Lower leg skin (tissue), 4 donors: ENCODE results near the gene TMC8. TPM values are rescaled to one million over a fixed set of nuclear protein-coding genes. Genes with fewer than 3 reads are reported as not detected.
A peak's percentile ranks its signal among the peaks of the same experiment; 100 is the strongest.

Source experiments
- DNase-seq, 2 donors: peaks; one replicate each; pipeline ENCODE4 v3.0.0-alpha.2; 2019; ENCODE audit warnings: low spot score in 2 of 2
- H3K4me3 ChIP-seq: fragments of 200-600 bp; sonication (generic); 2 replicates; pipeline ENCODE4 v1.5.1; 2017; ENCODE audit warnings: mild to moderate bottlenecking, low read depth; ENCODE audit not compliant: poor library complexity, severe bottlenecking
- POLR2A ChIP-seq, 2 donors: fragments of 450-650 bp; IDR thresholded peaks; one replicate each; pipeline ENCODE4 v1.6.1; 2016 to 2017; ENCODE audit warnings: antibody characterized with exemption in 2 of 2, mild to moderate bottlenecking in 1 of 2, moderate library complexity in 1 of 2
- WGBS, 2 donors: methylation state at CpG; one replicate each; pipeline ENCODE4 v1.1.5; 2018; 5-methylcytosine and 5-hydroxymethylcytosine counted together
- intact Hi-C: fragments of 100-400 bp; cut with DNase I; formaldehyde crosslinking; loops from one replicate; pipeline ENCODE4 v1.15.0; 2023; ENCODE audit warnings: low total_unique reads
- total RNA-seq, 4 donors: library from RNA; depleted of rRNA; stranded (reverse); fragments of >200 nt; gene quantifications; one replicate each; pipeline ENCODE4 v1.1.0, GENCODE V29; 2016
- TF ChIP-seq, protein P1 (sequence below), 3 donors: fragments of 450-650 bp; IDR thresholded peaks; one replicate each; pipeline ENCODE4 v1.5.1; 2016; ENCODE audit warnings: antibody characterized with exemption in 3 of 3, mild to moderate bottlenecking in 3 of 3, moderate library complexity in 2 of 3

The TMC8 gene
- total RNA-seq, 4 donors from 2014 or later = 1.5 to 2.7 (median 1.7) TPM

DNA sequence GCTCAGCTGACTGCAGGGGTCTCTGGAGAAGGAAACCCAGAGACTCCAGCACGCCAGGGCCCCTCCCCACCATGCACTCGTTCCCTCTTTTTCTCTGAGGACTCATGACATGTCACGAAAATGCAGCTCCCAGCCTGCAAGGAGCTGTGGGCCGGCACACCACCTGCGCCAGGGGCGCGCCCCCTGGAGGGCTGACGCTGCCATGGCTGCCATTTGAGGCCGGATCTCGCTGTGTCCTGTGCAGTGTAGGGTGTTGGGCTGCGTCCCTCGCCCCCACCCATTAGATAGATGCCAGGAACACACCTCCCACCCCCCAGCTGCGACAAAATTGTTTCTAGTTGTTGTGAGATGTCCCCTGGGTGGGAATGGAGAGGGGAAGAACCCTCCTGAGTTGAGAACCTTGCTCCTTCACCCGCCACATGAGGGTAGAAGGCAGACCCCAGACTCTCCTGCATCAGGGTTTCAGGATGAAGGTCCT, 46.0 kb downstream of the TMC8 start:
- peak; percentile 74 to 95 for DNase-seq
- TF ChIP-seq, protein P1, sequence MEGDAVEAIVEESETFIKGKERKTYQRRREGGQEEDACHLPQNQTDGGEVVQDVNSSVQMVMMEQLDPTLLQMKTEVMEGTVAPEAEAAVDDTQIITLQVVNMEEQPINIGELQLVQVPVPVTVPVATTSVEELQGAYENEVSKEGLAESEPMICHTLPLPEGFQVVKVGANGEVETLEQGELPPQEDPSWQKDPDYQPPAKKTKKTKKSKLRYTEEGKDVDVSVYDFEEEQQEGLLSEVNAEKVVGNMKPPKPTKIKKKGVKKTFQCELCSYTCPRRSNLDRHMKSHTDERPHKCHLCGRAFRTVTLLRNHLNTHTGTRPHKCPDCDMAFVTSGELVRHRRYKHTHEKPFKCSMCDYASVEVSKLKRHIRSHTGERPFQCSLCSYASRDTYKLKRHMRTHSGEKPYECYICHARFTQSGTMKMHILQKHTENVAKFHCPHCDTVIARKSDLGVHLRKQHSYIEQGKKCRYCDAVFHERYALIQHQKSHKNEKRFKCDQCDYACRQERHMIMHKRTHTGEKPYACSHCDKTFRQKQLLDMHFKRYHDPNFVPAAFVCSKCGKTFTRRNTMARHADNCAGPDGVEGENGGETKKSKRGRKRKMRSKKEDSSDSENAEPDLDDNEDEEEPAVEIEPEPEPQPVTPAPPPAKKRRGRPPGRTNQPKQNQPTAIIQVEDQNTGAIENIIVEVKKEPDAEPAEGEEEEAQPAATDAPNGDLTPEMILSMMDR (IDR thresholded peaks at IDR 0.05) = peak in 1 of 3 donors; percentile 50
- TF ChIP-seq POLR2A (IDR thresholded peaks at IDR 0.05) = no peak
- intact Hi-C loops = no loop called here
- no peak overlapping the region for H3K4me3 ChIP-seq
- WGBS, 2 donors = 18 to 43% methylated on average over 6 to 14 of the region's 14 CpGs

DNA sequence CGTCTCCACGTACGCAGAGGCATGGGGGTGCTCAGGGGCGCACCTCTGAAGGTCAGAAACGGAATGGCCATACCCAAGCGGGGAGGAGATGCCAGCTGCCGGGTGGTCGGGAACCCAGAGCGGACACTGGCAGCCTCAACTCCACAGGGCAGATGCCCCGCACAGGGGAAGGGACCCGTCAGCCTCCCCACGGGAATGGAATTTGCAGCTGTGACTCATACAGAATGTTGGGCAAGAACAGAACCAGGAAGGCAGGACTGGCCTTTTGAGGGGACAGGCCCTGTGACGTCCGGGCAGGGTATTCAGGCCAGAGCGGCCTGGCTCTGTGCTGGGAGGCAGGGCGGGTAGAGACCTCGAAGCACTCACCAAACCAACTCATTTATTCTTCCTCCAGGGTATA, 48.8 kb downstream of the TMC8 start:
- TF ChIP-seq POLR2A (IDR thresholded peaks at IDR 0.05) = no peak
- TF ChIP-seq, protein P1 (IDR thresholded peaks at IDR 0.05) = no peak
- no peak for DNase-seq
- intact Hi-C loops = loop anchor here (2.0 kb wide), 1 partner anchor 67 kb away; no protein-coding TSS in a partner anchor
- no peak overlapping the region for H3K4me3 ChIP-seq
- WGBS, 2 donors = 84 to 88% methylated on average over 13 to 17 of the region's 17 CpGs

DNA sequence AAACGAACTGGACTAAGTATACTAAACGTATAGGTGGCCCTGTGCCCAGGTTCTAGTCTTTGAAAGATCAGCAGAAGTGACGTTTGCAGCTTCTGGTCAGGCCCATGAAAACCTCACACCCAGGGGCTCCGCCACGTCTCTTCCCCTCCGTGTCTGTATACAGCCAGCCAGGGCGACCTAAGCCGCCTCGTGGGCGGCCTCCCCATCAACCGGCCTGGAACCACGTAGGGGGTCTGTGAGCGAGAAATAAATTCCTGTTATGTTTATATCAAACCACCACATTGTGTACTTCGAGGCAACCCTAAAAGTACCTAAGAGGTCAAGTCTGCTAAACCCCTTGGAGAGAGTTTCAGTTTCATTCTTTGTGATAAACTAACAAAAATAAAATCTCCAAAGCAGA, 49.5 kb downstream of the TMC8 start:
- WGBS, 2 donors = 84 to 88% methylated on average over 14 of the region's 14 CpGs
- no peak overlapping the region for H3K4me3 ChIP-seq
- TF ChIP-seq, protein P1 (IDR thresholded peaks at IDR 0.05) = no peak
- TF ChIP-seq POLR2A (IDR thresholded peaks at IDR 0.05) = no peak
- no peak for DNase-seq
- intact Hi-C loops = no loop called here

DNA sequence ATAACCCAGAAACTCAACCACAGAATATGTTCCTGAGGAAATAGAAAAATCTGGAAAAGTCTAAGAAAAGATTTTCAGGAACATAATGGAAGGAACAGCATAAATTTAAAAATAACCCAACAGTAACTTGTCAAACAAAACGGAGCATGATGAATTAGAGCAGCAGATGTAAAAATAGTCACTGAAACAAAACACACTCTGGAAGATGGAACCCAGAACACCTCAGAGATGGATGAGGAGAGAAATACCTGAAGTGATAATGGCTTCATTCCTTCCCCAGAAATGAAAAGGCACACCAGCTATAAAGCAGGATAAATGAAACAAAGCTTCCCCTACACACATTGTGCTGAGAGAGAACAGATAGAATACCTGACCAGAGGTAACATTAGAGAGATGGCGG, 49.9 kb downstream of the TMC8 start:
- WGBS, 2 donors = 79 to 84% methylated on average over 2 of the region's 2 CpGs

DNA sequence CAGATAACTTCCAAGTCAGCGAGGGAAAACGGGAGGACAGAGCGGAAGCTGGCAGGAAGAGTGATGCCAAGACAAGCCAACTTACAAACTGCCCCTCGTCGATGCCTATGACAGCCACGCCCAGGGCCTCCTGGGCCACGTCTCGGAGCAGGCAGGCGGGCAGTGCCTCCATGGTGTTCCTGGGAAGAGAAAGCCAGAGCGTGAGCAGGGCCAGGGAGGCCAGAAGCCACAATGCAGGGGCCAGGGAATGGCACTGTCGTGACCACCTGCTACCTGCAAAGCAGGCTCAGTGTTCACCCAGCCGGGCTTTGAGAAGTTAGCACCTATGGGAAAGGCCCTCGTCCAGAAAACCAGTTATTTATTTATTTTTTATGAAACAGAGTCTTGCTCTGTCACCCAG, 51.9 kb downstream of the TMC8 start:
- TF ChIP-seq, protein P1 (IDR thresholded peaks at IDR 0.05) = no peak
- no peak for TF ChIP-seq POLR2A (IDR thresholded peaks at IDR 0.05)
- 93 to 95% methylated on average over 13 of the region's 13 CpGs for WGBS, 2 donors
- no peak for DNase-seq
- intact Hi-C loops = no loop called here
- H3K4me3 ChIP-seq = no peak overlapping the region

More for the DNA sequence above, 49.9 kb downstream of the TMC8 start:
- intact Hi-C loops = no loop called here
- TF ChIP-seq, protein P1 (IDR thresholded peaks at IDR 0.05) = no peak
- no peak for TF ChIP-seq POLR2A (IDR thresholded peaks at IDR 0.05)
- DNase-seq = no peak
- no peak overlapping the region for H3K4me3 ChIP-seq

DNA sequence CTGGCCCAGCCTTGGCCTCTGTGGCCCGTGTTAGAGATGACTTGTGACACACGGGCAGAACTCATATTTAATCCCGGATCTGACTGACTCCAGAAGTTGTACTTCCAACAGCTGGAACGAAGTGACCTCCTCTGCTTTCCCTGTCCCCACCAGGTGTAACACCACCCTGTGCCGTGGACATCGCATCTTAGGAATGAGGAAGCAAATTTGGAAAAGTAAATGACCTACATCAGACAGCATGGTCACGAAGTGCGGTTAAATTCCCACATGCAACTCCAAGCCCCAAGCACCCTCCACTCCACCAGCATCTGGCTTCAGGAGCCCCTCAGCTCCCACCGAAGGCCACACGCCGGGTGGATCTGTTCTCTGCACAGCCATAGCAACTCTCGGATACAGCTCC, 53.3 kb downstream of the TMC8 start:
- intact Hi-C loops = no loop called here
- TF ChIP-seq, protein P1 (IDR thresholded peaks at IDR 0.05) = no peak
- TF ChIP-seq POLR2A (IDR thresholded peaks at IDR 0.05) = no peak
- DNase-seq = no peak
- 93 to 94% methylated on average over 12 of the region's 12 CpGs for WGBS, 2 donors
- H3K4me3 ChIP-seq = no peak overlapping the region
